Tibial nerve (tissue), 4 donors: ENCODE measurements around the gene GOLGA8B.
"Not testable (repeated sequence)": the region's sequence is repeated elsewhere in the genome, so short reads cannot be mapped to it uniquely, and the experiment has no call there.

Experiments used
- CTCF ChIP-seq, 5 experiments: fragments of 200-600 bp in 3 of 5; fragments of 450-650 bp in 2 of 5; sonication (generic) in 3 of 5; IDR thresholded peaks; one replicate each; pipeline ENCODE4 v1.5.1; 2016 to 2019; ENCODE audit warnings: antibody characterized with exemption in 5 of 5, mild to moderate bottlenecking in 3 of 5, moderate library complexity in 2 of 5
- EP300 ChIP-seq, 2 donors: sonication (generic); formaldehyde crosslinking; IDR thresholded peaks; one replicate each; pipeline ENCODE4 v1.6.1; 2017; ENCODE audit warnings: antibody characterized with exemption in 2 of 2, mild to moderate bottlenecking in 1 of 2
- POLR2A ChIP-seq, 2 donors: fragments of 450-650 bp; IDR thresholded peaks; one replicate each; pipeline ENCODE4 v1.6.1; 2017; ENCODE audit warnings: antibody characterized with exemption in 2 of 2, mild to moderate bottlenecking in 2 of 2, moderate library complexity in 2 of 2

GRCh38 chr15:34575035-34575434, 8.4 kb downstream of the GOLGA8B start:
- not testable (repeated sequence) for TF ChIP-seq EP300, POLR2A, CTCF (IDR thresholded peaks at IDR 0.05)
